HepG2 (cell line): ENCODE results near the gene FJX1. TPM values are rescaled to one million over a fixed set of nuclear protein-coding genes. Genes with fewer than 3 reads are reported as not detected.

Experiments used
- ATF3 ChIP-seq: sonication (generic); formaldehyde crosslinking; IDR thresholded peaks from 2 replicates; pipeline ENCODE4 v1.4.0; 2020; ENCODE audit warnings: missing genetic modification reagents
- ATF7 ChIP-seq, 2 experiments: fragments of 450-650 bp in 1 of 2; sonication (generic) in 1 of 2; formaldehyde crosslinking in 1 of 2; IDR thresholded peaks; 2 replicates each; pipeline versions ENCODE4 v1.4.0 to v1.6.1; 2016 to 2020; ENCODE audit warnings: antibody characterized with exemption in 1 of 2, mild to moderate bottlenecking in 1 of 2, missing genetic modification reagents in 1 of 2
- ATF7-NPFF ChIP-seq: sonication (generic); formaldehyde crosslinking; IDR thresholded peaks from 2 replicates; pipeline ENCODE4 v1.8.1; 2023; ENCODE audit warnings: mild to moderate bottlenecking, low read depth, missing genetic modification reagents, moderate library complexity
- FOXP1 ChIP-seq, 2 experiments: fragments of 450-650 bp in 1 of 2; IDR thresholded peaks; 2 replicates each; pipeline ENCODE4 v1.6.1; 2017 to 2018; ENCODE audit warnings: antibody characterized with exemption in 1 of 2
- FUBP1 ChIP-seq: sonication (generic); formaldehyde crosslinking; IDR thresholded peaks from 2 replicates; pipeline ENCODE4 v1.5.1; 2020; ENCODE audit warnings: missing genetic modification reagents, mild to moderate bottlenecking, borderline replicate concordance
- HCFC1 ChIP-seq: fragments of 150-350 bp; IDR thresholded peaks from 2 replicates; pipeline ENCODE4 v1.6.1; 2014; ENCODE audit warnings: low read depth, low read length
- KDM3A ChIP-seq: IDR thresholded peaks from 2 replicates; pipeline ENCODE4 v1.6.1; 2018; ENCODE audit warnings: low read depth, missing compliant biosample characterization
- KIAA2018 ChIP-seq: sonication (generic); formaldehyde crosslinking; IDR thresholded peaks from 2 replicates; pipeline ENCODE4 v1.5.0; 2020; ENCODE audit warnings: mild to moderate bottlenecking, missing genetic modification reagents, borderline replicate concordance
- MEF2D ChIP-seq: sonication (generic); formaldehyde crosslinking; IDR thresholded peaks from 2 replicates; pipeline ENCODE4 v1.5.1; 2020; ENCODE audit warnings: mild to moderate bottlenecking, missing genetic modification reagents
- MTF1 ChIP-seq: sonication (generic); formaldehyde crosslinking; IDR thresholded peaks from 2 replicates; pipeline ENCODE4 v1.5.0; 2020; ENCODE audit warnings: missing genetic modification reagents
- PRMT3 ChIP-seq: sonication (generic); formaldehyde crosslinking; IDR thresholded peaks from 2 replicates; pipeline ENCODE4 v1.8.1; 2022; ENCODE audit warnings: low read depth, mild to moderate bottlenecking, moderate library complexity, missing genetic modification reagents, borderline replicate concordance
- ZBTB1 ChIP-seq: sonication (generic); formaldehyde crosslinking; IDR thresholded peaks from 2 replicates; pipeline ENCODE4 v1.4.0; 2020; ENCODE audit warnings: missing genetic modification reagents, borderline replicate concordance
- ZNF225 ChIP-seq: sonication (generic); formaldehyde crosslinking; IDR thresholded peaks from 2 replicates; pipeline ENCODE4 v1.4.0; 2020; ENCODE audit warnings: mild to moderate bottlenecking, missing genetic modification reagents
- ZNF431 ChIP-seq: sonication (generic); formaldehyde crosslinking; IDR thresholded peaks from 2 replicates; pipeline ENCODE4 v1.9.0; 2022; ENCODE audit warnings: missing genetic modification reagents, low read depth, mild to moderate bottlenecking, borderline replicate concordance
- ZNF703 ChIP-seq: sonication (generic); formaldehyde crosslinking; IDR thresholded peaks from 2 replicates; pipeline ENCODE4 v1.5.1; 2020; ENCODE audit warnings: missing genetic modification reagents, mild to moderate bottlenecking, moderate library complexity, borderline replicate concordance
- ZNF740 ChIP-seq: sonication (generic); formaldehyde crosslinking; IDR thresholded peaks from 2 replicates; pipeline ENCODE4 v1.4.0; 2020; ENCODE audit warnings: missing genetic modification reagents
- polyA plus RNA-seq, 8 experiments: library from polyadenylated mRNA; depleted of rRNA in 3 of 8; stranded (reverse) in 7 of 8; unstranded in 1 of 8; fragments of >200 nt; fragmentation: Illumina TruSeq in 4 of 8; extraction: Trizol in 4 of 8; gene quantifications; 2 replicates each; pipeline versions ENCODE4 v1.2.1 to v1.2.3, GENCODE V29; 2011 to 2016; ENCODE audit warnings: low read depth in 4 of 8, missing spikeins in 1 of 8, mixed read lengths in 1 of 8; ENCODE audit not compliant: insufficient read depth in 1 of 8
- total RNA-seq, 5 experiments: library from RNA; depleted of rRNA; stranded (reverse); fragments of >200 nt; fragmentation: Illumina TruSeq; extraction: Trizol; gene quantifications; 2 replicates each; pipeline ENCODE4 v1.2.3, GENCODE V29; 2016; ENCODE audit warnings: low read depth in 1 of 5

FJX1 gene
- total and polyA plus RNA-seq, 2 of the 13 experiments (the other 11 are each of a cell fraction or from before 2014, with no cell fraction given): 0.40 to 0.82 TPM

GRCh38 chr11:35662649-35663407 lies 44.6 kb downstream of the FJX1 start, which contains the start of gene TRIM44 (continued):
- TF ChIP-seq ATF7-NPFF: peak; percentile 98
- TF ChIP-seq ZBTB1 (CRISPR knock-in tag): peak; percentile 85; the same call in 1 of the 2 replicates
- TF ChIP-seq FUBP1 (CRISPR knock-in tag): no peak
- peak; percentile 90; the same call in 1 of the 2 replicates for TF ChIP-seq MEF2D (CRISPR knock-in tag)
- TF ChIP-seq KDM3A (CRISPR knock-in tag): 0 out of 2 replicates have a peak, but pooled peaks have one; percentile 37
- TF ChIP-seq FOXP1 (IDR thresholded peaks at IDR 0.05): no peak
- TF ChIP-seq FOXP1 (CRISPR knock-in tag; IDR thresholded peaks at IDR 0.05): no peak
- no peak for TF ChIP-seq HCFC1
- TF ChIP-seq ATF7 (IDR thresholded peaks at IDR 0.05): no peak
- TF ChIP-seq ATF7 (CRISPR knock-in tag; IDR thresholded peaks at IDR 0.05): peak; percentile 91
- peak; percentile 65; the same call in 1 of the 2 replicates for TF ChIP-seq ZNF740 (CRISPR knock-in tag)
- 0 out of 2 replicates have a peak, but pooled peaks have one; percentile 69 for TF ChIP-seq PRMT3 (CRISPR knock-in tag)
- TF ChIP-seq ZNF225 (CRISPR knock-in tag): peak; percentile 99
- peak; percentile 98 for TF ChIP-seq ZNF703 (CRISPR knock-in tag)
- TF ChIP-seq ZNF431 (CRISPR knock-in tag): peak; percentile 79; the same call in 1 of the 2 replicates
- TF ChIP-seq KIAA2018 (CRISPR knock-in tag): 0 out of 2 replicates have a peak, but pooled peaks have one; percentile 83
- TF ChIP-seq ATF3 (CRISPR knock-in tag): peak; percentile 74
- TF ChIP-seq MTF1 (CRISPR knock-in tag): peak; percentile 95
